ENCODE measurements around the gene TGFB1I1. TPM values are rescaled to one million over a fixed set of nuclear protein-coding genes. Genes with fewer than 3 reads are reported as not detected.

TGFB1I1 gene
- total RNA-seq, 1 experiment from 2014 or later, result 9.3 TPM

GRCh38 chr16:31489616-31490584, 17.9 kb downstream of the TGFB1I1 start:
- Histone ChIP-seq H3K4me3 (ENCODE audit: low read depth, low read length) (no peak overlapping the region), H3K4me1 (peaks cover 8% of the 10 kb centered on the region), H3K27me3 (replicated peaks; ENCODE audit: control insufficient read depth, insufficient read depth, low read length) (no peaks in the 10 kb centered on the region), H3K36me3 (ENCODE audit: control insufficient read depth, insufficient read depth, low read length) (peaks cover 2% of the 10 kb centered on the region; the same call in 1 of the 2 replicates), H3K9me3 (no peaks in the 10 kb centered on the region)
- Mint-ChIP-seq H3K4me1 (ENCODE audit: low read depth, unreplicated experiment) (no peaks in the 10 kb centered on the region), H3K27ac (ENCODE audit: unreplicated experiment) (no peak overlapping the region), H3K36me3 (ENCODE audit: insufficient read depth, unreplicated experiment) (peaks cover 27% of the 10 kb centered on the region), H3K9me3 (ENCODE audit: unreplicated experiment) (no peaks in the 10 kb centered on the region), H3K27me3 (ENCODE audit: insufficient read depth, unreplicated experiment) (no peaks in the 10 kb centered on the region), H3K4me3 (ENCODE audit: unreplicated experiment) (no peak overlapping the region)
- intact Hi-C loops (cut with micrococcal nuclease; ENCODE audit: unreplicated experiment), result no loop called here
- no TSS peak for BruUV-seq (replicated peaks)
- POLR2A ChIA-PET, result no interaction called here
- no peak for DNase-seq
- TF ChIP-seq CTCF (IDR thresholded peaks at IDR 0.05; ENCODE audit: insufficient read depth in 1 of 2, low read depth in 1 of 2, low read length in 1 of 2, severe bottlenecking in 1 of 2, unreplicated experiment in 1 of 2), result no peak
- CTCF ChIA-PET, result no interaction called here

- no peaks in the 10 kb centered on the region for H3K4me1 Mint-ChIP-seq (ENCODE audit: low read depth, unreplicated experiment)
- TF ChIP-seq CTCF (IDR thresholded peaks at IDR 0.05; ENCODE audit: insufficient read depth in 1 of 2, low read depth in 1 of 2, low read length in 1 of 2, severe bottlenecking in 1 of 2, unreplicated experiment in 1 of 2), result no peak
- POLR2A ChIA-PET, result no interaction called here
- no TSS peak for BruUV-seq (replicated peaks)
- Histone ChIP-seq H3K27me3 (replicated peaks; ENCODE audit: control insufficient read depth, insufficient read depth, low read length) (no peaks in the 10 kb centered on the region), H3K4me1 (no peaks in the 10 kb centered on the region), H3K9me3 (no peaks in the 10 kb centered on the region), H3K4me3 (ENCODE audit: low read depth, low read length) (no peak overlapping the region), H3K36me3 (ENCODE audit: control insufficient read depth, insufficient read depth, low read length) (peaks cover 2% of the 10 kb centered on the region; the same call in 1 of the 2 replicates)
- CTCF ChIA-PET, result no interaction called here
- no peak overlapping the region for H3K27ac Mint-ChIP-seq (ENCODE audit: unreplicated experiment)
- no peaks in the 10 kb centered on the region for H3K9me3 Mint-ChIP-seq (ENCODE audit: unreplicated experiment)
- intact Hi-C loops (cut with micrococcal nuclease; ENCODE audit: unreplicated experiment), result no loop called here
- DNase-seq, result no peak
- peaks cover 27% of the 10 kb centered on the region for H3K36me3 Mint-ChIP-seq (ENCODE audit: insufficient read depth, unreplicated experiment)
- no peak overlapping the region for H3K4me3 Mint-ChIP-seq (ENCODE audit: unreplicated experiment)
- no peaks in the 10 kb centered on the region for H3K27me3 Mint-ChIP-seq (ENCODE audit: insufficient read depth, unreplicated experiment)
Observed at GRCh38 chr16:31491778-31492418, 19.9 kb downstream of the TGFB1I1 start.

- H3K4me1 ChIP-seq, result no peaks in the 10 kb centered on the region
- no peak overlapping the region for H3K4me3 ChIP-seq (ENCODE audit: low read depth, low read length)
- ChIA-PET CTCF (no interaction called here), POLR2A (no interaction called here)
- no peak for TF ChIP-seq CTCF (IDR thresholded peaks at IDR 0.05; ENCODE audit: insufficient read depth in 1 of 2, low read depth in 1 of 2, low read length in 1 of 2, severe bottlenecking in 1 of 2, unreplicated experiment in 1 of 2)
- no peak overlapping the region for H3K27ac Mint-ChIP-seq (ENCODE audit: unreplicated experiment)
- no peaks in the 10 kb centered on the region for H3K9me3 ChIP-seq
- no peaks in the 10 kb centered on the region for H3K27me3 Mint-ChIP-seq (ENCODE audit: insufficient read depth, unreplicated experiment)
- H3K36me3 ChIP-seq (ENCODE audit: control insufficient read depth, insufficient read depth, low read length), result peaks cover 2% of the 10 kb centered on the region; the same call in 1 of the 2 replicates
- DNase-seq, result no peak
- BruUV-seq (replicated peaks), result no TSS peak
- H3K27me3 ChIP-seq (replicated peaks; ENCODE audit: control insufficient read depth, insufficient read depth, low read length), result no peaks in the 10 kb centered on the region
- no peak overlapping the region for H3K4me3 Mint-ChIP-seq (ENCODE audit: unreplicated experiment)
- no peaks in the 10 kb centered on the region for H3K9me3 Mint-ChIP-seq (ENCODE audit: unreplicated experiment)
- H3K4me1 Mint-ChIP-seq (ENCODE audit: low read depth, unreplicated experiment), result no peaks in the 10 kb centered on the region
- H3K36me3 Mint-ChIP-seq (ENCODE audit: insufficient read depth, unreplicated experiment), result peaks cover 25% of the 10 kb centered on the region
- intact Hi-C loops (cut with micrococcal nuclease; ENCODE audit: unreplicated experiment), result no loop called here
Observed at GRCh38 chr16:31493506-31494125, 21.7 kb downstream of the TGFB1I1 start.

All from Caco-2 (cell line).